H9 (cell line): Measurements from ENCODE around the gene DDX25. TPM values are rescaled to one million over a fixed set of nuclear protein-coding genes. Genes with fewer than 3 reads are reported as not detected.

Source experiments
- DNase-seq: peaks from one replicate; pipeline ENCODE4 v3.0.0-alpha.2; 2017
- H2AFZ ChIP-seq: one replicate; pipeline ENCODE4 v1.6.1; 2013; ENCODE audit warnings: mild to moderate bottlenecking, low read length, control low read depth, moderate library complexity
- H2AK5ac ChIP-seq: 2 replicates; pipeline ENCODE4 v1.6.1; 2013; ENCODE audit warnings: low read length, control low read depth, mixed read lengths; ENCODE audit not compliant: insufficient read length
- H2BK120ac ChIP-seq: one replicate; pipeline ENCODE4 v1.6.1; 2013; ENCODE audit warnings: low read depth, mild to moderate bottlenecking, low read length, control low read depth, inconsistent platforms; ENCODE audit not compliant: poor library complexity, severe bottlenecking
- H2BK12ac ChIP-seq: 2 replicates; pipeline ENCODE4 v1.6.1; 2013; ENCODE audit warnings: low read length, control low read depth, mixed read lengths, low read depth; ENCODE audit not compliant: insufficient read length
- H2BK15ac ChIP-seq: 2 replicates; pipeline ENCODE4 v1.6.1; 2013; ENCODE audit warnings: low read depth, low read length, control low read depth
- H2BK20ac ChIP-seq: one replicate; pipeline ENCODE4 v1.6.1; 2013; ENCODE audit warnings: low read depth, mild to moderate bottlenecking, low read length, control low read depth, inconsistent platforms; ENCODE audit not compliant: poor library complexity, severe bottlenecking
- H2BK5ac ChIP-seq: 2 replicates; pipeline ENCODE4 v1.6.1; 2013; ENCODE audit warnings: low read length, control low read depth, mixed read lengths; ENCODE audit not compliant: insufficient read length
- H3K14ac ChIP-seq: 2 replicates; pipeline ENCODE4 v1.6.1; 2013; ENCODE audit warnings: low read length, control low read depth; ENCODE audit not compliant: insufficient read depth
- H3K18ac ChIP-seq: 2 replicates; pipeline ENCODE4 v1.6.1; 2013; ENCODE audit warnings: low read depth, mild to moderate bottlenecking, mixed read lengths, low read length, control low read depth; ENCODE audit not compliant: insufficient read length
- H3K23ac ChIP-seq: 2 replicates; pipeline ENCODE4 v1.6.1; 2013; ENCODE audit warnings: low read length, control low read depth, mixed read lengths, low read depth; ENCODE audit not compliant: insufficient read length
- H3K23me2 ChIP-seq: 2 replicates; pipeline ENCODE4 v1.6.1; 2013; ENCODE audit warnings: low read depth, mild to moderate bottlenecking, mixed read lengths, low read length, control low read depth; ENCODE audit not compliant: insufficient read length, poor library complexity, severe bottlenecking
- H3K27ac ChIP-seq: 2 replicates; pipeline ENCODE4 v1.5.1; 2013; ENCODE audit warnings: low read length, control low read depth, mixed read lengths, low read depth; ENCODE audit not compliant: insufficient read length
- H3K27me3 ChIP-seq: 2 replicates; pipeline ENCODE4 v1.6.1; 2013; ENCODE audit warnings: low read length, control low read depth, inconsistent platforms; ENCODE audit not compliant: insufficient read depth
- H3K4ac ChIP-seq: 2 replicates; pipeline ENCODE4 v1.6.1; 2013; ENCODE audit warnings: low read depth, mild to moderate bottlenecking, control low read depth, inconsistent platforms, low read length, moderate library complexity
- H3K4me1 ChIP-seq: 2 replicates; pipeline ENCODE4 v1.6.1; 2013; ENCODE audit warnings: low read length, control low read depth, inconsistent platforms; ENCODE audit not compliant: insufficient read depth
- H3K4me2 ChIP-seq: 2 replicates; pipeline ENCODE4 v1.6.1; 2013; ENCODE audit warnings: low read length, control low read depth, mixed read lengths; ENCODE audit not compliant: insufficient read length, insufficient read depth
- H3K56ac ChIP-seq: 2 replicates; pipeline ENCODE4 v1.6.1; 2013; ENCODE audit warnings: low read depth, mild to moderate bottlenecking, mixed read lengths, low read length, control low read depth; ENCODE audit not compliant: insufficient read length
- H3K79me1 ChIP-seq: 2 replicates; pipeline ENCODE4 v1.6.1; 2013; ENCODE audit warnings: low read depth, mild to moderate bottlenecking, moderate library complexity, low read length, control low read depth, inconsistent platforms; ENCODE audit not compliant: insufficient read depth, poor library complexity, severe bottlenecking
- H3K79me2 ChIP-seq: 2 replicates; pipeline ENCODE4 v1.6.1; 2013; ENCODE audit warnings: low read length, control low read depth, inconsistent platforms; ENCODE audit not compliant: insufficient read depth
- H3K9ac ChIP-seq: 2 replicates; pipeline ENCODE4 v1.6.1; 2013; ENCODE audit warnings: low read length, control low read depth, mixed read lengths; ENCODE audit not compliant: insufficient read length; ENCODE audit errors: extremely low read depth
- H3K9me3 ChIP-seq: one replicate; pipeline ENCODE4 v1.6.1; 2013; ENCODE audit warnings: low read depth, low read length, inconsistent platforms; ENCODE audit not compliant: control insufficient read depth
- H3T11ph ChIP-seq: one replicate; pipeline ENCODE4 v1.6.1; 2013; ENCODE audit warnings: mild to moderate bottlenecking, low read length, control low read depth, inconsistent platforms
- H4K20me1 ChIP-seq: one replicate; pipeline ENCODE4 v1.6.1; 2013; ENCODE audit not compliant: control insufficient read depth, insufficient read length, insufficient read depth
- H4K5ac ChIP-seq: 2 replicates; pipeline ENCODE4 v1.6.1; 2013; ENCODE audit warnings: low read depth, mild to moderate bottlenecking, mixed read lengths, low read length, control low read depth; ENCODE audit not compliant: insufficient read length
- H4K8ac ChIP-seq: replicated peaks from 2 replicates; pipeline ENCODE4 v1.6.1; 2013; ENCODE audit warnings: low read length, control low read depth, mixed read lengths, low read depth; ENCODE audit not compliant: insufficient read length
- H4K91ac ChIP-seq: 2 replicates; pipeline ENCODE4 v1.6.1; 2013; ENCODE audit warnings: low read depth, mild to moderate bottlenecking, moderate library complexity, mixed read lengths, low read length, control low read depth; ENCODE audit not compliant: insufficient read length
- H3K27ac Mint-ChIP-seq, 3 experiments: 2 replicates in 2 of 3; 3 replicates in 1 of 3; pipeline ENCODE4 v1.8.0; 2020 to 2021; ENCODE audit warnings: mixed read lengths in 3 of 3, mild to moderate bottlenecking in 1 of 3, moderate library complexity in 1 of 3
- H3K27me3 Mint-ChIP-seq: 2 replicates; pipeline ENCODE4 v1.8.0; 2021; ENCODE audit warnings: low read depth, mild to moderate bottlenecking, moderate library complexity, mixed read lengths
- H3K36me3 Mint-ChIP-seq, 3 experiments: 2 replicates in 2 of 3; 3 replicates in 1 of 3; pipeline ENCODE4 v1.8.0; 2020 to 2021; ENCODE audit warnings: low read depth in 3 of 3, mixed read lengths in 3 of 3; ENCODE audit not compliant: insufficient read depth in 1 of 3
- H3K4me1 Mint-ChIP-seq, 2 experiments: 2 replicates each; pipeline ENCODE4 v1.8.0; 2020; ENCODE audit warnings: mixed read lengths in 2 of 2
- H3K4me3 Mint-ChIP-seq, 2 experiments: 2 replicates in 1 of 2; 3 replicates in 1 of 2; pipeline ENCODE4 v1.8.0; 2020 to 2021; ENCODE audit warnings: mild to moderate bottlenecking in 2 of 2, mixed read lengths in 2 of 2, moderate library complexity in 1 of 2
- H3K9me3 Mint-ChIP-seq, 2 experiments: 2 replicates in 1 of 2; 3 replicates in 1 of 2; pipeline ENCODE4 v1.8.0; 2020; ENCODE audit warnings: mild to moderate bottlenecking in 2 of 2, mixed read lengths in 2 of 2, moderate library complexity in 1 of 2
- WGBS: extraction: QIAGEN DNeasy Blood & Tissue Kit; methylation state at CpG from one replicate; pipeline ENCODE4 v1.1.7; 2013; ENCODE audit warnings: missing lambda C conversion rate, low lambda C conversion rate, mixed read lengths; ENCODE audit not compliant: insufficient read length; ENCODE audit errors: extremely low coverage; 5-methylcytosine and 5-hydroxymethylcytosine counted together
- total RNA-seq: library from RNA; stranded (reverse); gene quantifications from 2 replicates; pipeline ENCODE4 v1.2.1, GENCODE V29; 2021
- TF ChIP-seq, protein P1 (sequence below): fragments of 200-600 bp; sonication (generic); conservative IDR thresholded peaks from 3 replicates; pipeline ENCODE4 v1.8.0; 2021; ENCODE audit warnings: antibody characterized with exemption, mild to moderate bottlenecking

Gene DDX25
- total RNA-seq, 1 experiment from 2014 or later = 6.9 TPM

DNA sequence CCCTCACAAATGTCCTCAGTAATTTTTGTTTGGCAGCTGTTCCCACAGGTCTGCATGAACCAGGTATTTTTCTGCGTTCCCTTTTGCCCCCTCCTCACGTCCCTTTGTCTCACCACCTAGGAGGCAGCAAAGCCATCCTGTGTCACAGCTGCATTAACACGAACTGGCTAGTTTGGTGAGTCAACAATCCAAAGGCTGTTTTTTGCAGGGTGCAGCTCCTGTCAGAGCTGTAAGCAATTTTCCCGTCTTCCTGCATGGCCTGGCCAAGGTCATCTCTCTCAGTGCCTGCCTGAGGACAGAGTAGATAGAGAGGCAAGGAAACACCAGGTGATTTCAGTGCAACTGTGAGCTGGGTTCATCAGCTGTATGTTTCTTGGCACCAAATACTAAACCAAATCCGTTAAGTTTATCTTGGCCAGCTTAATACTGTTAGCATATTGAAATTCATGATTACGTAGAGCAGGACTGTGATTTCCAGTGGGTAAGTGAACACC is 21.0 kb downstream of the DDX25 start:
- DNase-seq = no peak
- Histone ChIP-seq H3K9ac (no peak overlapping the region), H2AFZ (no peak overlapping the region), H3K4ac (no peak overlapping the region), H4K8ac (no peak overlapping the region), H3K23ac (no peak overlapping the region), H3K27me3 (no peaks in the 10 kb centered on the region), H2BK5ac (no peak overlapping the region), H3K14ac (no peak overlapping the region), H2BK120ac (no peak overlapping the region), H2BK12ac (no peak overlapping the region), H3T11ph (no peak overlapping the region), H3K4me1 (no peaks in the 10 kb centered on the region), H4K20me1 (no peaks in the 10 kb centered on the region), H3K9me3 (no peaks in the 10 kb centered on the region), H3K4me2 (no peak overlapping the region), H3K79me2 (no peaks in the 10 kb centered on the region), H2BK15ac (no peak overlapping the region), H4K91ac (no peak overlapping the region), H3K18ac (no peak overlapping the region), H3K23me2 (no peaks in the 10 kb centered on the region), H3K27ac (no peak overlapping the region), H4K5ac (no peak overlapping the region), H3K56ac (no peak overlapping the region), H3K79me1 (no peaks in the 10 kb centered on the region), H2AK5ac (no peak overlapping the region), H2BK20ac (no peak overlapping the region)
- Mint-ChIP-seq H3K9me3 (no peaks in the 10 kb centered on the region; a peak in 1 of 5 replicates), H3K27me3 (peaks cover 3% of the 10 kb centered on the region), H3K27ac (peak overlapping the region in 1 of 3 experiments; percentile 23; a peak in 1 of 7 replicates), H3K4me3 (no peak overlapping the region), H3K4me1 (peaks cover 14 to 17% of the 10 kb centered on the region in 2 experiments), H3K36me3 (no peaks in the 10 kb centered on the region)
- no CpG with 5 or more reads among the region's 6 CpGs for WGBS
- TF ChIP-seq, protein P1, sequence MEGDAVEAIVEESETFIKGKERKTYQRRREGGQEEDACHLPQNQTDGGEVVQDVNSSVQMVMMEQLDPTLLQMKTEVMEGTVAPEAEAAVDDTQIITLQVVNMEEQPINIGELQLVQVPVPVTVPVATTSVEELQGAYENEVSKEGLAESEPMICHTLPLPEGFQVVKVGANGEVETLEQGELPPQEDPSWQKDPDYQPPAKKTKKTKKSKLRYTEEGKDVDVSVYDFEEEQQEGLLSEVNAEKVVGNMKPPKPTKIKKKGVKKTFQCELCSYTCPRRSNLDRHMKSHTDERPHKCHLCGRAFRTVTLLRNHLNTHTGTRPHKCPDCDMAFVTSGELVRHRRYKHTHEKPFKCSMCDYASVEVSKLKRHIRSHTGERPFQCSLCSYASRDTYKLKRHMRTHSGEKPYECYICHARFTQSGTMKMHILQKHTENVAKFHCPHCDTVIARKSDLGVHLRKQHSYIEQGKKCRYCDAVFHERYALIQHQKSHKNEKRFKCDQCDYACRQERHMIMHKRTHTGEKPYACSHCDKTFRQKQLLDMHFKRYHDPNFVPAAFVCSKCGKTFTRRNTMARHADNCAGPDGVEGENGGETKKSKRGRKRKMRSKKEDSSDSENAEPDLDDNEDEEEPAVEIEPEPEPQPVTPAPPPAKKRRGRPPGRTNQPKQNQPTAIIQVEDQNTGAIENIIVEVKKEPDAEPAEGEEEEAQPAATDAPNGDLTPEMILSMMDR = no peak
